NCI-H446 (cell line): Measurements from ENCODE around the gene OR8J3.
"Not testable (repeated sequence)": the region's sequence is repeated elsewhere in the genome, so short reads cannot be mapped to it uniquely, and the experiment has no call there.

Experiments used
- DNase-seq, 2 experiments: peaks; one replicate each; lab custom pipeline; 2025; lab: John Stamatoyannopoulos, UW

The OR8J3 gene

GRCh38 chr11:56140151-56140661 is at the start of gene OR8J3:
Gene OR8J3, minus strand, starts transcription at chr11:56140201. Its CDS starts 2,483 bp downstream, at chr11:56137718.
- no peak for DNase-seq

- no peak for DNase-seq
These were observed 48.6 kb upstream of the OR8J3 start for GRCh38 chr11:56188602-56189001.

- no peak for DNase-seq
These were observed 43.5 kb upstream of the OR8J3 start for GRCh38 chr11:56183459-56183858.

GRCh38 chr11:56176318-56176717 is 36.3 kb upstream of the OR8J3 start, which contains the start of gene OR5J2:
Gene OR5J2, plus strand, starts transcription at chr11:56176618. Its CDS starts 0 bp downstream, at chr11:56176618.
- DNase-seq, result no peak

- DNase-seq, result no peak
These were observed 32.3 kb upstream of the OR8J3 start for GRCh38 chr11:56172256-56172830.

GRCh38 chr11:56163804-56164203 is 23.8 kb upstream of the OR8J3 start:
- no peak for DNase-seq

- no peak for DNase-seq
These were observed 20.2 kb upstream of the OR8J3 start, which contains the start of gene OR8K5 for GRCh38 chr11:56160217-56160616. Gene OR8K5, minus strand, starts transcription at chr11:56160317. Its CDS starts 0 bp downstream, at chr11:56160317.

- DNase-seq, result peak in 1 of 2 experiments; percentile 33
These were observed 12.3 kb upstream of the OR8J3 start for GRCh38 chr11:56152333-56152732.

GRCh38 chr11:56151376-56151775 is 11.4 kb upstream of the OR8J3 start:
- DNase-seq, result no peak

- not testable (repeated sequence) for DNase-seq
These were observed 3.7 kb upstream of the OR8J3 start for GRCh38 chr11:56143681-56144080.

- no peak for DNase-seq
These were observed 17.9 kb downstream of the OR8J3 start, which contains the start of gene OR8H3 for GRCh38 chr11:56122073-56122472. Gene OR8H3, plus strand, starts transcription at chr11:56122373. Its CDS starts 0 bp downstream, at chr11:56122373.

- DNase-seq, result no peak
These were observed 36.7 kb downstream of the OR8J3 start, which contains the start of gene OR8H2 for GRCh38 chr11:56103210-56103737. Gene OR8H2, plus strand, starts transcription at chr11:56103687. Its CDS starts 1,356 bp downstream, at chr11:56105043.

- DNase-seq, result no peak
These were observed 47.0 kb downstream of the OR8J3 start, which contains the start of gene OR8I2 for GRCh38 chr11:56093008-56093407. Gene OR8I2, plus strand, starts transcription at chr11:56093308. Its CDS starts 0 bp downstream, at chr11:56093308.

- no peak for DNase-seq
These were observed 50.3 kb downstream of the OR8J3 start for GRCh38 chr11:56089697-56090096.
